Activated naive CD4-positive, alpha-beta T cell treated with anti-CD3 and anti-CD28 coated beads for 36 hours (primary cell): ENCODE results near the gene OR1L6. TPM values are rescaled to one million over a fixed set of nuclear protein-coding genes. Genes with fewer than 3 reads are reported as not detected.

ENCODE experiments used
- CTCF ChIA-PET: fragments of 350-600 bp; sonication (Branson Sonifier 250); formaldehyde crosslinking; loops from one replicate; lab custom pipeline; 2021; ENCODE audit warnings: antibody characterized with exemption; lab: Charles Lee
- DNase-seq: peaks from one replicate; pipeline ENCODE4 v3.0.0-alpha.2; 2020
- H3K27ac Mint-ChIP-seq: one replicate; pipeline ENCODE4 v1.8.0; 2021; ENCODE audit warnings: mild to moderate bottlenecking, mixed read lengths
- H3K27me3 Mint-ChIP-seq: one replicate; pipeline ENCODE4 v1.8.0; 2021; ENCODE audit warnings: low read depth, mixed read lengths
- H3K36me3 Mint-ChIP-seq: one replicate; pipeline ENCODE4 v1.8.0; 2021; ENCODE audit warnings: low read depth, mixed read lengths
- H3K4me1 Mint-ChIP-seq: one replicate; pipeline ENCODE4 v1.8.0; 2021; ENCODE audit warnings: low read depth, mixed read lengths
- H3K4me3 Mint-ChIP-seq: one replicate; pipeline ENCODE4 v1.8.0; 2021; ENCODE audit warnings: mild to moderate bottlenecking, moderate library complexity, mixed read lengths
- H3K9me3 Mint-ChIP-seq: one replicate; pipeline ENCODE4 v1.8.0; 2021; ENCODE audit warnings: mixed read lengths
- intact Hi-C: fragments of 100-400 bp; cut with micrococcal nuclease; formaldehyde crosslinking; loops from one replicate; pipeline ENCODE4 v1.15.1; 2023
- total RNA-seq, 2 experiments: library from RNA; stranded (reverse); gene quantifications; one replicate each; pipeline ENCODE4 v1.2.3, GENCODE V29; 2021

Gene OR1L6
- total RNA-seq, 2 experiments from 2014 or later: not detected

GRCh38 chr9:122786338-122786737 is 44.2 kb downstream of the OR1L6 start:
- Mint-ChIP-seq H3K27me3 (no peaks in the 10 kb centered on the region), H3K4me3 (no peak overlapping the region), H3K36me3 (no peaks in the 10 kb centered on the region), H3K4me1 (no peaks in the 10 kb centered on the region), H3K27ac (no peak overlapping the region), H3K9me3 (no peaks in the 10 kb centered on the region)
- DNase-seq: no peak
- CTCF ChIA-PET: interaction anchor here (0.5 kb wide), 1 partner anchor 45 kb away, joined by 3 read pairs; no protein-coding TSS in a partner anchor
- intact Hi-C loops: no loop called here

- CTCF ChIA-PET: no interaction called here
- Mint-ChIP-seq H3K9me3 (no peaks in the 10 kb centered on the region), H3K4me3 (no peak within 1 kb of the TSS), H3K36me3 (no peaks in the 10 kb centered on the region), H3K27me3 (no peaks in the 10 kb centered on the region), H3K27ac (no peak within 1 kb of the TSS), H3K4me1 (no peaks in the 10 kb centered on the region)
- no peak for DNase-seq
- intact Hi-C loops: no loop called here
Observed at GRCh38 chr9:122788831-122789230, 46.7 kb downstream of the OR1L6 start, which contains the start of gene OR5C1. TSS of gene OR5C1 (plus strand) at chr9:122788933. CDS start at chr9:122788933, 0 bp downstream.

- no peak overlapping the region for H3K4me3 Mint-ChIP-seq
- intact Hi-C loops: no loop called here
- no peaks in the 10 kb centered on the region for H3K4me1 Mint-ChIP-seq
- CTCF ChIA-PET: interaction anchor here (0.6 kb wide), 1 partner anchor 52 kb away, joined by 4 read pairs; no protein-coding TSS in a partner anchor
- H3K27ac Mint-ChIP-seq: no peak overlapping the region
- H3K36me3 Mint-ChIP-seq: no peaks in the 10 kb centered on the region
- no peak for DNase-seq
- no peaks in the 10 kb centered on the region for H3K9me3 Mint-ChIP-seq
- H3K27me3 Mint-ChIP-seq: no peaks in the 10 kb centered on the region
Observed at GRCh38 chr9:122789256-122790046, 47.3 kb downstream of the OR1L6 start.

GRCh38 chr9:122791872-122792669 is 50.0 kb downstream of the OR1L6 start:
- H3K4me1 Mint-ChIP-seq: no peaks in the 10 kb centered on the region
- H3K27ac Mint-ChIP-seq: no peak overlapping the region
- H3K9me3 Mint-ChIP-seq: no peaks in the 10 kb centered on the region
- no peak overlapping the region for H3K4me3 Mint-ChIP-seq
- intact Hi-C loops: no loop called here
- no peaks in the 10 kb centered on the region for H3K36me3 Mint-ChIP-seq
- no peak for DNase-seq
- CTCF ChIA-PET: no interaction called here
- no peaks in the 10 kb centered on the region for H3K27me3 Mint-ChIP-seq

- Mint-ChIP-seq H3K27ac (no peak overlapping the region), H3K36me3 (no peaks in the 10 kb centered on the region), H3K27me3 (no peaks in the 10 kb centered on the region), H3K4me3 (no peak overlapping the region), H3K4me1 (no peaks in the 10 kb centered on the region), H3K9me3 (no peaks in the 10 kb centered on the region)
- no peak for DNase-seq
- CTCF ChIA-PET: no interaction called here
- intact Hi-C loops: no loop called here
Observed at GRCh38 chr9:122797316-122798063, 55.4 kb downstream of the OR1L6 start.

Other genes starting within 250 kb of the OR1L6 start
- gene OR1J2, start 231.5 kb upstream of the OR1L6 start, total RNA-seq: not detected
- gene OR1J4, start 223.2 kb upstream of the OR1L6 start, total RNA-seq: not detected
- gene OR1N1, start 215.0 kb upstream of the OR1L6 start, total RNA-seq: not detected
- gene OR1N2, start 189.2 kb upstream of the OR1L6 start, total RNA-seq: not detected
- gene OR1L8, start 158.9 kb upstream of the OR1L6 start, total RNA-seq: not detected
- not detected for gene OR1Q1, start 127.6 kb upstream of the OR1L6 start, total RNA-seq
- gene OR1B1, start 84.7 kb upstream of the OR1L6 start, total RNA-seq: not detected
- not detected for gene OR1L1, start 80.6 kb upstream of the OR1L6 start, total RNA-seq
- gene OR1L3, start 67.2 kb upstream of the OR1L6 start, total RNA-seq: not detected
- not detected for gene OR1L4, start 18.3 kb upstream of the OR1L6 start, total RNA-seq
- gene OR5C1, start 46.6 kb downstream of the OR1L6 start, total RNA-seq: not detected
- not detected for gene OR1K1, start 57.8 kb downstream of the OR1L6 start, total RNA-seq
- gene PDCL, start 86.3 kb downstream of the OR1L6 start, total RNA-seq: 10 to 100 TPM; 19.5 to 19.6 TPM
- 10 to 100 TPM; 20.2 to 21.3 TPM for gene RC3H2, start 163.1 kb downstream of the OR1L6 start, total RNA-seq
- 1 to 10 TPM; 7.7 to 8.0 TPM for gene ZBTB6, start 171.0 kb downstream of the OR1L6 start, total RNA-seq
- 1 to 10 TPM; 5.5 to 5.7 TPM for gene ZBTB26, start 189.2 kb downstream of the OR1L6 start, total RNA-seq
- gene RABGAP1, start 198.7 kb downstream of the OR1L6 start, total RNA-seq: 10 to 100 TPM; 19.7 to 21.3 TPM